ENCODE measurements around the gene UMODL1.

GRCh38 chr21:42169758-42170157, 98.6 kb downstream of the UMODL1 start:
- TF ChIP-seq, protein P1, sequence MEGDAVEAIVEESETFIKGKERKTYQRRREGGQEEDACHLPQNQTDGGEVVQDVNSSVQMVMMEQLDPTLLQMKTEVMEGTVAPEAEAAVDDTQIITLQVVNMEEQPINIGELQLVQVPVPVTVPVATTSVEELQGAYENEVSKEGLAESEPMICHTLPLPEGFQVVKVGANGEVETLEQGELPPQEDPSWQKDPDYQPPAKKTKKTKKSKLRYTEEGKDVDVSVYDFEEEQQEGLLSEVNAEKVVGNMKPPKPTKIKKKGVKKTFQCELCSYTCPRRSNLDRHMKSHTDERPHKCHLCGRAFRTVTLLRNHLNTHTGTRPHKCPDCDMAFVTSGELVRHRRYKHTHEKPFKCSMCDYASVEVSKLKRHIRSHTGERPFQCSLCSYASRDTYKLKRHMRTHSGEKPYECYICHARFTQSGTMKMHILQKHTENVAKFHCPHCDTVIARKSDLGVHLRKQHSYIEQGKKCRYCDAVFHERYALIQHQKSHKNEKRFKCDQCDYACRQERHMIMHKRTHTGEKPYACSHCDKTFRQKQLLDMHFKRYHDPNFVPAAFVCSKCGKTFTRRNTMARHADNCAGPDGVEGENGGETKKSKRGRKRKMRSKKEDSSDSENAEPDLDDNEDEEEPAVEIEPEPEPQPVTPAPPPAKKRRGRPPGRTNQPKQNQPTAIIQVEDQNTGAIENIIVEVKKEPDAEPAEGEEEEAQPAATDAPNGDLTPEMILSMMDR (CRISPR knock-in tag; IDR thresholded peaks at IDR 0.05) = no peak
- TF ChIP-seq RAD21 (CRISPR knock-in tag; IDR thresholded peaks at IDR 0.05) (no peak), POLR2A (IDR thresholded peaks at IDR 0.05; ENCODE audit: insufficient read depth in 1 of 2, low read depth in 2 of 2, low read length in 2 of 2) (no peak), ZNF792 (CRISPR knock-in tag; IDR thresholded peaks at IDR 0.05) (no peak)
